ENCODE results near the gene RGPD3. TPM values are rescaled to one million over a fixed set of nuclear protein-coding genes. Genes with fewer than 3 reads are reported as not detected.
"Not testable (repeated sequence)": the region's sequence is repeated elsewhere in the genome, so short reads cannot be mapped to it uniquely, and the experiment has no call there.

RGPD3 gene
- total RNA-seq, 1 donor from 2014 or later: 0.16 TPM

DNA sequence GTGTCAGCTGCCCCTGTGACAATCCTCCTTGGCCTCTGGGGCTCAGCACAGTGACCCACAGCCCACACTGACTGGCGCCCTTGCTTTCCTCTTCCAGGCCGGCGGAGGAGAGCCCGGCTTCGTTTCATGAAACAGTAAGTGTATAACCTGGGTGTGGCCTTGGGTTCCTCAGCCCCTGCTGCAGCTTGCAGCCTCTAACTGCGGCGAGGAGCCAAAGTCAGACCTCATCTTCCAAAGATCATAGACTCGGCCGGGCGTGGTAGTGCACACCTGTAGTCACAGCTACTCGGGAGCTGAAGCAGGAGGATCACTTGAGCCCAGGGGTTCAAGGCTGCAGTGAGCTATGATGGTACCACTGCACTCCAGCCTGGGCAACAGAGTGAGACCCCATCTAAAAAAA, 36.0 kb upstream of the RGPD3 start:
- H3K27me3 Mint-ChIP-seq (ENCODE audit: insufficient read depth); H3K4me3 Mint-ChIP-seq; H3K27ac Mint-ChIP-seq; intact Hi-C loops (cut with micrococcal nuclease); H3K4me1 Mint-ChIP-seq (ENCODE audit: low read depth); DNase-seq (ENCODE audit: low spot score); H3K9me3 Mint-ChIP-seq; H3K36me3 Mint-ChIP-seq (ENCODE audit: low read depth): not testable (repeated sequence)

GRCh38 chr2:106502351-106502750, 34.1 kb upstream of the RGPD3 start:
- H3K27ac Mint-ChIP-seq; H3K4me1 Mint-ChIP-seq (ENCODE audit: low read depth); H3K27me3 Mint-ChIP-seq (ENCODE audit: insufficient read depth); intact Hi-C loops (cut with micrococcal nuclease); H3K4me3 Mint-ChIP-seq; H3K9me3 Mint-ChIP-seq; H3K36me3 Mint-ChIP-seq (ENCODE audit: low read depth); DNase-seq (ENCODE audit: low spot score): not testable (repeated sequence)

DNA sequence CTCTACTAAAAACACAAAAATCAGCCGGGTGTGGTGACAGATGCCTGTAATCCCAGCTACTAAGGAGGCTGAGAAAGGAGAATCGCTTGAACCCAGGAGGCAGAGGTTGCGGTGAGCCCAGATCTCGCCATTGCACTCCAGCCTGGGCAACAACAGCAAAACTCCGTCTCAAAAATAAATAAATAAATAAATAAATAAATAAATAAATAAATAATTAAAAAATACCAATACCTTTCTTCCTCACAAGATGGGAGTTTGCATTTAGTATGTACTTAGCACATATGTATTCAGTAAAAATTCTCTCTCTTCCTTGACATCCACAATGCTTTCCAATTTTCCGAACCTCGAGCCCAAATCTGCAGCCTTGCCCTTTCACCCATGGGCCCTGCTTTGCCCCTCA, 32.1 kb upstream of the RGPD3 start:
- DNase-seq (ENCODE audit: low spot score); intact Hi-C loops (cut with micrococcal nuclease); H3K27me3 Mint-ChIP-seq (ENCODE audit: insufficient read depth); H3K4me1 Mint-ChIP-seq (ENCODE audit: low read depth); H3K27ac Mint-ChIP-seq; H3K36me3 Mint-ChIP-seq (ENCODE audit: low read depth); H3K4me3 Mint-ChIP-seq; H3K9me3 Mint-ChIP-seq: not testable (repeated sequence)

DNA sequence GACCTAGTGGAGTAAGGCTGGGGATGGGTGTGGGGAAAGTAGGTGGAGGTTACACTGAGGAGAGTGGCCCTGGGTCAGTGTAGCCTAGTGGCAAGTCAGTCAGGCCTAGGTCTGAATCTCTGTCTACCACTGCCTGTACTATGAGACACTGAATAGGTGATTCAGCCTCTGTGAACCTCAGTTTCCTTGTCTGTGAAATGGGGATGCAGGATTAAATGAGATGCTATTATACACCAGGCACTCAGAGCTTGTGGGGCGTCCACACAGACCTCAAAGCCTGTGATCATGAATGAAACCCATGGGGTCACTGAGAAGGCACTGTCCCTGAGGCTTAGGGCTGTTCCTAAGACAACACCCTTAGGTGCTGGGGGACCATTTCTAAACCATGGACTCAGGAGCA, 30.3 kb upstream of the RGPD3 start:
- H3K9me3 Mint-ChIP-seq; H3K36me3 Mint-ChIP-seq (ENCODE audit: low read depth); H3K4me3 Mint-ChIP-seq; H3K27ac Mint-ChIP-seq; H3K4me1 Mint-ChIP-seq (ENCODE audit: low read depth); intact Hi-C loops (cut with micrococcal nuclease); DNase-seq (ENCODE audit: low spot score); H3K27me3 Mint-ChIP-seq (ENCODE audit: insufficient read depth): not testable (repeated sequence)

GRCh38 chr2:106492913-106493312, 24.7 kb upstream of the RGPD3 start:
- H3K9me3 Mint-ChIP-seq; H3K36me3 Mint-ChIP-seq (ENCODE audit: low read depth); DNase-seq (ENCODE audit: low spot score); H3K27ac Mint-ChIP-seq; H3K4me3 Mint-ChIP-seq; H3K4me1 Mint-ChIP-seq (ENCODE audit: low read depth); intact Hi-C loops (cut with micrococcal nuclease); H3K27me3 Mint-ChIP-seq (ENCODE audit: insufficient read depth): not testable (repeated sequence)

DNA sequence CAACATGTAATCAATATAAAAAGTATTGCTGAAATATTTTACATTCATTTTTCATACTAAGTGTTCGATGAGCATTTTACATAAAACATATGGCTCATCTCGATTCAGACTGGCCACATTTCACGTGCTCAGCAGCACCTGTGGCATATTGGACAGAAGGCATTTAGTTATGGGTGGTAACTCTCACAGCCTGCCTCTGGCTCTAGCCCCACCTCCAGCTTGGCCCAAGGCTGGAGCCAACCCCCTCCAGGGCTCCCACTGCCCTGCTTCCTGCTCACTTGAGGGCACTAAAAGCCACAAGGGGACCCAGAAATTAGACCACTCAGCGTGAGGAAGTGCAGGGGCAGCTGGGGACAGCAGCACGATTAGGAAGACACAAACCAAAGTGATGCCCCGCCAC, 24.2 kb upstream of the RGPD3 start:
- intact Hi-C loops (cut with micrococcal nuclease); DNase-seq (ENCODE audit: low spot score); H3K27ac Mint-ChIP-seq; H3K9me3 Mint-ChIP-seq; H3K4me3 Mint-ChIP-seq; H3K36me3 Mint-ChIP-seq (ENCODE audit: low read depth); H3K4me1 Mint-ChIP-seq (ENCODE audit: low read depth); H3K27me3 Mint-ChIP-seq (ENCODE audit: insufficient read depth): not testable (repeated sequence)

GRCh38 chr2:106489701-106490100, 21.5 kb upstream of the RGPD3 start:
- H3K27ac Mint-ChIP-seq; intact Hi-C loops (cut with micrococcal nuclease); H3K4me1 Mint-ChIP-seq (ENCODE audit: low read depth): not testable (repeated sequence)

DNA sequence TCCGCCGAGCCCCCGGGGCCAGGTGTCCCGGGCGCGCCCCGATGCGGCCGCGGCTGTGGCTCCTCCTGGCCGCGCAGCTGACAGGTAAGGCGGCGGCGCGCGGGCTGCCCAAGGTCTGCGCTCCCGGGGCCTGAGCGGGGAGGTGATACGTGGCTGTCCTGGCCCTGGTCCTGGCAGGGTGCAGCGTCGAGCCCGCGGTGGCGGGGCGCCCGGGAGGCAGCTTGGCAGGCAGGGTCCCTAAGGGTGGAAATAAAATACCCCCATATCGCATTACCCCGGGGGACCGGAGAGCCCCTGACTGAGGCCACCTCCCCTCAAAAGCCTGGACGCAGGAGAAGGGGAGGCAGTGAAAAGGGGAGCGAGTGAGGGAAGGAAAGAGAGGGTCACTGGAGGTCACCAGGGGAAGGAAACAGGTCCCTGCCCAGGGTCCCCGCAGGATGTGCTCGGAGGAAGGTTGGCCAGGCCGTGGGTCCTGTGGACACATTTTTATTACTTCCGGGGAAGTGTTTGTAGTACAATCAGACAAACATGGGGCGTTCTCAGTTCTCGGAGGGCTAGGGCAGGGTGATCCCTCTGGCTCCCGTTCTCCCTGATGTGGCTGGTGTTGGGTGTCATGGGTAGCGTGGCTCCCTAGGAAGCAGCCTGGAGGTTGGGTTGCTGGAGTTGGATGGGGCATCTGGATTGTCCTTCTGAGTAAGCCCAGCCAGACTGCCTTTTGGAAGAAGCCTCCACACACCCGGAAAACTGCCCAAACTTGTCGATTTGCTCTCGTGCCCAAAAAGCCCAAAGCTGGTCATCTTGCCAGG, 19.4 kb upstream of the RGPD3 start:
- DNase-seq (ENCODE audit: low spot score); H3K4me3 Mint-ChIP-seq: not testable (repeated sequence)

More at GRCh38 chr2:106489701-106490100, 21.5 kb upstream of the RGPD3 start:
- not testable (repeated sequence) for H3K27me3 Mint-ChIP-seq (ENCODE audit: insufficient read depth); H3K36me3 Mint-ChIP-seq (ENCODE audit: low read depth); H3K9me3 Mint-ChIP-seq; H3K4me3 Mint-ChIP-seq; DNase-seq (ENCODE audit: low spot score)

GRCh38 chr2:106486551-106487385, 18.6 kb upstream of the RGPD3 start, which contains the start of gene CD8B2:
TSS of gene CD8B2 (plus strand) at chr2:106487364. CDS start at chr2:106487427, 63 bp downstream.
- H3K36me3 Mint-ChIP-seq (ENCODE audit: low read depth); H3K4me3 Mint-ChIP-seq; H3K27ac Mint-ChIP-seq; intact Hi-C loops (cut with micrococcal nuclease); H3K9me3 Mint-ChIP-seq; H3K4me1 Mint-ChIP-seq (ENCODE audit: low read depth); H3K27me3 Mint-ChIP-seq (ENCODE audit: insufficient read depth); DNase-seq (ENCODE audit: low spot score): not testable (repeated sequence)

More for the DNA sequence above, 19.4 kb upstream of the RGPD3 start:
- H3K4me1 Mint-ChIP-seq (ENCODE audit: low read depth); H3K9me3 Mint-ChIP-seq; H3K27ac Mint-ChIP-seq; H3K27me3 Mint-ChIP-seq (ENCODE audit: insufficient read depth); H3K36me3 Mint-ChIP-seq (ENCODE audit: low read depth); intact Hi-C loops (cut with micrococcal nuclease): not testable (repeated sequence)

DNA sequence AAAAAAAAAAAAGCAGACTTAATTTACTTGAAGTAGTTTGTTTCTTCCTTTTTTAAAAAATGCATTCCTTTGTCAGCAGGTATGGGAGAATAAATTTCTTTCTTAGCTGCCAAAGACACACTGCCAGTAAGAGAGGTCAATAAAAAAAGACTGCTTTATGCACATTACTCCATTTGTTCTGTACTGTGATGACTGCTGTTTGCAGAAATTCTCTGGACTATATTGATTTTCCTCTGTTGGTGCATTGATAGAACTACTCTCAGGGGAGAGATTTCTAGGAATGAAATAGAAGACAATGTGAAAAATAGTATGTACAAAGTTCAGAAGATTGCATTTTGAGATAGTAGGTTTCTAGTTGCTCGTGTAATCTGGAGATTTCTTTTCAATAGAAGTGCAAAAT, 11.3 kb upstream of the RGPD3 start:
- not testable (repeated sequence) for H3K9me3 Mint-ChIP-seq

GRCh38 chr2:106477647-106478046, 9.4 kb upstream of the RGPD3 start:
- H3K9me3 Mint-ChIP-seq; DNase-seq (ENCODE audit: low spot score); H3K4me3 Mint-ChIP-seq; H3K4me1 Mint-ChIP-seq (ENCODE audit: low read depth); H3K36me3 Mint-ChIP-seq (ENCODE audit: low read depth); intact Hi-C loops (cut with micrococcal nuclease); H3K27me3 Mint-ChIP-seq (ENCODE audit: insufficient read depth); H3K27ac Mint-ChIP-seq: not testable (repeated sequence)

More for the DNA sequence above, 11.3 kb upstream of the RGPD3 start:
- intact Hi-C loops (cut with micrococcal nuclease); DNase-seq (ENCODE audit: low spot score); H3K36me3 Mint-ChIP-seq (ENCODE audit: low read depth); H3K4me3 Mint-ChIP-seq; H3K4me1 Mint-ChIP-seq (ENCODE audit: low read depth); H3K27me3 Mint-ChIP-seq (ENCODE audit: insufficient read depth); H3K27ac Mint-ChIP-seq: not testable (repeated sequence)

DNA sequence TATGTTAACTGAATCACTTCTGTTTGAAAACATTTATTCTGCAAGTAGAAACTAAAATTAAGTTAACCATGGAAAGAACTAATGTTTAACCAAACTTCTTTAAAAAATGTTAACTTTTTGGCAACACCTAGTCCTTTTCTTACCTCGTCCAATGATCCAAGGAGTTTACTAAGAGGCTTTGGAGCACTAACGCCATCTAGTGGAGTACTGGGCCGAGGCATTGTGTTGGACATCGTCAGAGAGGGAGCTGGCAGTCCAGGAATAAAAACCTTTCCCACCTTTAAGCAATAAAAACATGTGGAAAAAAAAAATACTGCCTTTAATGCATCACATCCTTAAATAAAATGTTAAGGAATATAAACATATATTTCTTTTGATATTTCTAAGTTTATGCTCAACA, 2.4 kb upstream of the RGPD3 start:
- intact Hi-C loops (cut with micrococcal nuclease): loop anchor here (2.0 kb wide), 1 partner anchor 366 kb away; no protein-coding TSS in a partner anchor
- not testable (repeated sequence) for H3K27me3 Mint-ChIP-seq (ENCODE audit: insufficient read depth); H3K36me3 Mint-ChIP-seq (ENCODE audit: low read depth); H3K4me1 Mint-ChIP-seq (ENCODE audit: low read depth); H3K27ac Mint-ChIP-seq; H3K4me3 Mint-ChIP-seq; H3K9me3 Mint-ChIP-seq
- peak; percentile 17 for DNase-seq (ENCODE audit: low spot score)

DNA sequence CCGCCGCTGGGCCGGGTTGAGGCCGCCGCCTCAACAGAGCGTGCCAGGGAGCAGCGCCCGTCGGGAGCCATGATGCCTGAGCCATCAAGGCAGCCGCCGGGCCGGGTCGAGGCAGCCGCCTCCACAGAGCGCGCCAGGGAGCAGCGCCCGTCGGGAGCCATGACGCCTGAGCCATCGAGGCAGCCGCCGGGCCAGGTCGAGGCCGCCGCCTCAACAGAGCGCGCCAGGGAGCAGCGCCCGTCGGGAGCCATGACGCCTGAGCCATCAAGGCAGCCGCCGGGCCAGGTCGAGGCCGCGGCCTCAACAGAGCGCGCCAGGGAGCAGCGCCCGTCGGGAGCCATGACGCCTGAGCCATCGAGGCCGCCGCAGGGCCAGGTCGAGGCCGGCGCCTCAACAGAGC, 697 bp downstream of the RGPD3 start:
- H3K4me3 Mint-ChIP-seq; H3K9me3 Mint-ChIP-seq; DNase-seq (ENCODE audit: low spot score); H3K27ac Mint-ChIP-seq; H3K27me3 Mint-ChIP-seq (ENCODE audit: insufficient read depth); H3K4me1 Mint-ChIP-seq (ENCODE audit: low read depth); H3K36me3 Mint-ChIP-seq (ENCODE audit: low read depth); intact Hi-C loops (cut with micrococcal nuclease): not testable (repeated sequence)
